T47D (cell line): ENCODE data around the gene LRMDA.

Source experiments
- DNase-seq, 2 experiments: peaks; one replicate each; pipeline versions ENCODE4 v3.0.0 to v3.0.0-alpha.2; 2011 to 2012; ENCODE audit warnings: low read depth in 1 of 2, low spot score in 1 of 2
- JUND ChIP-seq: IDR thresholded peaks from 2 replicates; pipeline ENCODE4 v1.6.1; 2012; ENCODE audit warnings: low read depth
- in situ Hi-C: cut with HindIII; loops from 2 replicates; pipeline ENCODE4 v1.10.0; 2016; ENCODE audit warnings: low sequenced_read_pairs, low pct_unique_long_range_greater_than_20kb

LRMDA gene

DNA sequence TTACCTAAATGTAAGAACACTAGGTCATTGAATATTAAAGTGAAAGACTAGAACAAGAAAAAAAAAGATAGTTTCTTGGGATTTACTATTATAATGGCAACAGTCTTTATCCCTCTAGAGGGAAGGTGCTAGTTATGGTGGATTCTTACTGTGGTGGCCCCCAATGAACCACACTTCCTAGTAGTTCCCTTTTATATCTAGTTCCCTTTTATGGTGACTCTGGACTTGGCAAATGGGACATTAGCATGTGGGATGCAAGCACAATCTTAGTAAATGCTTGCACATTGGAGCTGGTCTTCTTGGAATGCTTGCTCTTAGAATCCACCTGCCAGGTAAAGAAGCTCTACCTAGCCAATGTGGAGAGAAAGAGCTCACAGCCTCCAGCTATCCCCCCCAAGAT is 430.2 kb downstream of the LRMDA start:
- TF ChIP-seq JUND, result no peak
- in situ Hi-C loops, result no loop called here
- no peak for DNase-seq

DNA sequence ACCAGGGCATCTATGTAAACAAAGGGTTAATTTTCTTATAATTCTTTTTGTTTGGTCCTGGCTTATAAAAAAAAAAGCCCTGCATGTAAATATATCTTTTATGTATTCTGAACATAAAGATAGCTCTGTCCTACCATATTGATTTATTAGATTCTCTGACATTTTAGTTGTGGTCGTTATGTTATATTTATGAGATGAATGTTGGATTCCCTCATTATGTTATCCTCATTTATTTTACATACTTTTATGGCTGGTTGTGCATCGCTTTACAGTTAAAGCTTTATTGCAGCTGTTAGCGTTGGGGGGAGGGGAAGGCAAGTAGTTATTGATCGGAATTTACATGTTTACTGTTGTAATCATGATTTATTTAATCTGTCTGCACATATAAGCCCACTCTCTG is 431.5 kb downstream of the LRMDA start:
- in situ Hi-C loops, result no loop called here
- TF ChIP-seq JUND, result no peak
- DNase-seq, result no peak

GRCh38 chr10:75864717-75865116 is 433.3 kb downstream of the LRMDA start:
- in situ Hi-C loops, result no loop called here
- no peak for DNase-seq
- TF ChIP-seq JUND, result no peak

DNA sequence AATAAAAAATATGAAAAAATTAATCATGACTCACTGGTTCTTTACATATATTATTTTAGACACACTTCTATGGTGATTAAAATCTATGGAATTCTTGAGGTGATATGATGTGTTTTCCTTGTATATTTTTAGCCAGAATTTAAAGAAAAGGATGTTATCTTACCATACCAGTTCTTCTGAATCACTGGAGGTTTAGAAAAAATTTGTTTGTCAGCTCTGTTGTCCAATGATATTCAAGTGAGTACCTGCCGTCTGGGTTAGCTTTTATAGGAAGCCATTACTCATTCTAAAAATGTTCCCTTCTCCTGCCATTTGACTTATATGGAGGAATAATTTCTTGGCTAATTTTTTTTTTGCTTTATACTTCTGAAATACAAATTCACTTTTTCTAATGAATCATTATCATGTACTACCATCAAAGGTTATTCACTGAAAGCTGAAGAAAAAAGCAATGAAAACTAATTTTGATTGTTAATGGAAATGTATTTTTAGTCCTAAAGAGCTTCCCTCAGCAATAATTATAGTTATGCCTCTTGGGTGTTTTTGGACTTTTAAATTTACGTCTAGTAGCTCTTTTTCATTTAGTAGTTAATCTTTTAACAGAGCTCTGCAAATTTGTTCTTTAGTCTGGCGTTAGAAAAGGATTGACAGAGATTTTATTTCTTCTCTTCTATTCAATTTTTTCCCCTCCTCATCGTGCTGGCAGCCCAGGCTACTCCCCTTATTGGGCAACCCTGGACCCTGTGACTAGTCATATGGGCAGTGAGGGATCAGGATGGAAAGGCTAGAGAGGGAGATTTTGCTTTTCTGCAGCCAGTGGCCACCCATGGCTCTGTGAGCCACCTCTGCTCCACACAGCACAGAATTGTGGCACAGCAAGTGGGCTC is 434.2 kb downstream of the LRMDA start:
- TF ChIP-seq JUND, result no peak
- in situ Hi-C loops, result no loop called here
- no peak for DNase-seq

DNA sequence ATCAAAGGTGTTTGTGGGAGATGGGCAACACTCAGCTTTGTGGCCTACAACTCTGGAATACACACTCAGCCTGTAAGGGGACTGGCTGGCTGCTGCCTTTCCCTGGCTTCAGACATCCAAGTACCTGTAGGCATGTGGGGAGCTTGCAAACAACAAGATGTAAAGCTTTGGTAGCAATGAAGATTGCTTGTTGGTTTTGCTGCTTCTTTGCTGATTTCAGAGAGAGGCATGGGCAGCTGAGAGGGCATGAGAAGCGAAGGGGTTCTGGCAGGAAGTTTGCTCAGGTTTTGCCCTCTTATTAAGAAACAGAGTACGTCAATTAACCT is 434.8 kb downstream of the LRMDA start:
- no peak for DNase-seq

DNA sequence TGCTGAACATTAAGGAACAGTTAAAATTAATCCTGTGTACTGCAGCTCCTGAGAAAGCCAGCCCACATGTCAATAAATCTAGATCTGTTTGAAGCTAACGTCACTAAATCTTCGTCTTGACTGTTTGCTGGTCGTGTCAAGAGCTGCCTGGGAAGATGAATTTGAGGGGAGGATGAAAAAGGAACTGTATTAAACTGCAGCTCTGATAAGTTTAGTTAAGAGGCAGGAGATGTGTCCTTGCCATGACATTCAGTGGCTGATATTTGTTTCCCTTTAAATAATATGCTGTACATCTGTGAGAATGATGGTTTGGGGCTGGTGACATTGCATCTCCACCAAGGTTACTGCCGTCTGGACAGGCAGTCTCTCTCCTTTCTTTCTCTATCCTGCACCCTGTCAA is 435.3 kb downstream of the LRMDA start:
- no peak for TF ChIP-seq JUND
- no peak for DNase-seq
- in situ Hi-C loops, result no loop called here

More for the DNA sequence above, 434.8 kb downstream of the LRMDA start:
- no peak for TF ChIP-seq JUND
- in situ Hi-C loops, result no loop called here

DNA sequence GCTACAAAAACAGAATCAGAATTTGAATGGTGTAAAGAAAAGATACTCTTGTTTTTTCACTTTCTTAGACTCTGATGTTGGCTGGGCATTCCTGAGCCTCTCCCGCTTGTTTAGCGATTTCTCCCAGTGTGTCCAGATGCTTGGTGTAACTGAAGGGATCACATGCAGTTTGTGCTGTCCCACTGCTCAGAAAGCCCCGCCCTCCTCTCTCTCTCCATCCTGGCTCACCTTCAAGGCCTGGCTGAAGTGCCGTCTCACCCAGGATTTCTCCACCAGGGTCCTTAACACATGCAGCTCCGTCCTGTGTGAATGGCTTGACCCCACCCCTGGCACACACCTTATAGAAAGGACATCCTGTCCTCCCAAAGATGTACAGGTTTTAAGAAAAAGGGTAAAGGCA is 437.1 kb downstream of the LRMDA start:
- no peak for TF ChIP-seq JUND
- in situ Hi-C loops, result no loop called here

DNA sequence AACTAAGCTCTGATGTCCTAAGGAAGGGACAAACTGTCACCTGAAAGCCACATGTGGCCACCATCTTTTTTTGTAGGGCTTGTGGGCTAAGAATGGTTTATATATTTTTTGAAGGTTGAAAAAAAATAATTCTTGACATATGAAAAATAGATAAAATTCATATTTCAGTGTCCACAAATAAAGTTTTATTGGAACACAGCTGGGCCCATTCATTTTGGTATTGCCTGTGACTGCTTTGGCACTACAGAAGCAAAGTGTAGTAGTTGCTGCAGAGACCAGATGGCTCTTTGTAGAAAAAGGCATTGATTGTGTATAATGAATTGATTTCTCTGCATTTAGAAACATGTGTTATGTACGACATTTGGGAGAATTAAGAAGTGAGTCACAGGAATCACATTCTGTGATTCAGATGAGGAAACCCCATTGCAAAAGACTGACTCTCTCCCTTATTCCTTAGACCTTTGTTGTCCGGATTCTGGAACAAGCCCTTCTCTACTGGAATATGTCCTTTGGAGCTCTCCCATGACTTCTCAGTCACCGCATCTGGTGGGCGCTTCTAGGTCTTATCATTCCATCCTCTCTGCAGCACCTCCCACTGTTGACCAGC is 438.7 kb downstream of the LRMDA start:
- DNase-seq, result no peak
- no peak for TF ChIP-seq JUND
- in situ Hi-C loops, result no loop called here

More for the DNA sequence above, 437.1 kb downstream of the LRMDA start:
- DNase-seq, result no peak

- in situ Hi-C loops, result no loop called here
- no peak for TF ChIP-seq JUND
- DNase-seq, result no peak
These were observed 444.3 kb downstream of the LRMDA start for GRCh38 chr10:75875740-75876139.

DNA sequence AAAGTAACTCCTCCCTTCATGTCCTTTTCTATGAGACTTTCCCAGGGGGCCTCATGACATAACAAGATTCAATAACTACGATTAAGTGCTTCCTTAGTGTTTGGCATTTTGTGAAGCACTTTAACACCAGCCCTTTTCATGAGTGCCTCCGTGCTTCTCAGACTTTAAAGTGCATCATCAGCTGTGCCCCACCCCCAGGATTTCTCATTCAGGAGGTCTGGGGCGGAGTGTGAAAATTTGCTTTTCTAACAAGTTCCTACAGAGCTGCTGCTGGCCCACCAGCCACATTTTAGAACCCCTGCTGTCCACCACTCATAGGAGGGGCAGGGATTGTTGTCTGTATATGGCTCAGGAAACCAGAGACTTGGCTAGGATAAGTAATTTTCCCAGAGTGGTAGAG is 445.3 kb downstream of the LRMDA start:
- no peak for TF ChIP-seq JUND
- no peak for DNase-seq
- in situ Hi-C loops, result no loop called here

DNA sequence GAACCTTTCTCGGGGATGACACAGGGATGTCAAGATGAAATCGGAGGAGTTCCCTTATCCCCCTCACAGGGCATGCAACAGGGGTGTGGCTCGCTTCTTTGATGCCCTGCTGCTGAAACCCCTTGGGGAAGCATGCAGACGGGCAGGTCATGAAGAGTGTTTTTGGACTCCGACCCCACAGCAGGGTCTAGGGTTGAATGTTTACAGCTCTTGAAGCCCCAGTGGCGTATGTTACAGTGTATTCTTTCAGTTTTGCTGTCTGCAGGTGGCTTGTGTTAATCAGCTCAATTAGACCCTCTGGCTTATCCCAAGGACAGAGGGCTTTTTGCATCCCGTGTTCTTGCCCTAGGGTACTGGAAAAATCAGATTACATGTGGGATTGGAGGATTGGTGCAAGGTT is 446.5 kb downstream of the LRMDA start:
- in situ Hi-C loops, result no loop called here
- DNase-seq, result no peak
- TF ChIP-seq JUND, result no peak

DNA sequence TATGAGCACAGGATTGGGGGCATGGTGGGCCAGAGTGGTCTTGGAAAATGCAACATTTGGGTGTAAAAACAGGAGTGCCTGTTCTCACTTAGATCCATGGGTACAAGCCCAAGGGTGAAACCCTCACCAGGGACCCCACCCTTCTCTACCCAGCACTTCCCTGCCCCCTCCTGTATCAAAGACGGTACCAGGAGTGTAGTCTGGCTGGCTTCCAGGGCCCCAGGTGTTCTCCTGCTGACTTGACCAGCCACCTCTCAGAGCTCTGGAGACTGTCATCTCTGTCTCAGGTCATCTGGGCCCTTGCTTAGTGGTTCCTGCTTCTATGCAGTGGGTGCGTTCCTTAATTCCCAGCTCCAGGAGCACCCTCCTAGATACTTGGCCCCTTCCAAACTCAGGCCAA is 447.2 kb downstream of the LRMDA start:
- no peak for TF ChIP-seq JUND
- in situ Hi-C loops, result no loop called here
- DNase-seq, result no peak

GRCh38 chr10:75880031-75880775 is 448.8 kb downstream of the LRMDA start:
- in situ Hi-C loops, result no loop called here
- DNase-seq, result no peak
- TF ChIP-seq JUND, result no peak
